Neural cell (in vitro differentiated cells): ENCODE measurements around the gene CAPN8. TPM values are rescaled to one million over a fixed set of nuclear protein-coding genes. Genes with fewer than 3 reads are reported as not detected.

Experiments used
- H2AFZ ChIP-seq: fragments of 200-600, 300-800 bp; sonication (generic), shearing (Covaris generic); 2 replicates; pipeline ENCODE4 v1.6.0; 2014; ENCODE audit warnings: low read depth, mild to moderate bottlenecking, antibody characterized with exemption, low read length, moderate library complexity
- H3F3A ChIP-seq: fragments of 200-600 bp; shearing (Covaris generic); 2 replicates; pipeline ENCODE4 v1.6.1; 2016; ENCODE audit warnings: mild to moderate bottlenecking, moderate library complexity, mixed read lengths, antibody characterized with exemption, low read length; ENCODE audit not compliant: insufficient read depth, poor library complexity, severe bottlenecking
- H3K27ac ChIP-seq: fragments of 200-600, 300-800 bp; sonication (generic), shearing (Covaris generic); 2 replicates; pipeline ENCODE4 v1.5.1; 2014; ENCODE audit warnings: mild to moderate bottlenecking, low read length, moderate library complexity
- H3K27me3 ChIP-seq: fragments of 300-800, 200-600 bp; sonication (generic), shearing (Covaris generic); 2 replicates; pipeline ENCODE4 v1.6.0; 2014; ENCODE audit warnings: mild to moderate bottlenecking, low read depth, low read length, moderate library complexity; ENCODE audit not compliant: insufficient read depth
- H3K36me3 ChIP-seq: fragments of 300-800, 200-600 bp; sonication (generic), shearing (Covaris generic); 2 replicates; pipeline ENCODE4 v1.5.1; 2014; ENCODE audit warnings: mild to moderate bottlenecking, antibody characterized with exemption, low read length, moderate library complexity; ENCODE audit not compliant: insufficient read depth
- H3K4me2 ChIP-seq: fragments of 300-800, 200-600 bp; sonication (generic), shearing (Covaris generic); 2 replicates; pipeline ENCODE4 v1.6.0; 2014; ENCODE audit warnings: mild to moderate bottlenecking, low read length
- H3K4me3 ChIP-seq: fragments of 300-800, 200-600 bp; sonication (generic), shearing (Covaris generic); 2 replicates; pipeline ENCODE4 v1.5.1; 2014; ENCODE audit warnings: mild to moderate bottlenecking, low read length, moderate library complexity
- H3K79me2 ChIP-seq: fragments of 200-600 bp; shearing (Covaris generic); replicated peaks from 2 replicates; pipeline ENCODE4 v1.6.0; 2014; ENCODE audit warnings: mild to moderate bottlenecking, low read length, moderate library complexity; ENCODE audit not compliant: insufficient read depth
- H3K9ac ChIP-seq: fragments of 300-800, 200-600 bp; sonication (generic), shearing (Covaris generic); 2 replicates; pipeline ENCODE4 v1.6.1; 2016; ENCODE audit warnings: mild to moderate bottlenecking, low read length, mixed read lengths
- H3K9me2 ChIP-seq: fragments of 200-600 bp; shearing (Covaris generic); 2 replicates; pipeline ENCODE4 v1.6.1; 2016; ENCODE audit warnings: mild to moderate bottlenecking, low read length, mixed read lengths; ENCODE audit not compliant: insufficient read depth
- H3K9me3 ChIP-seq: fragments of 200-600, 300-800 bp; sonication (generic), shearing (Covaris generic); 2 replicates; pipeline ENCODE4 v1.6.1; 2016; ENCODE audit warnings: mild to moderate bottlenecking, mixed run types, low read length, moderate library complexity, mixed read lengths
- H4K20me1 ChIP-seq: fragments of 200-600 bp; shearing (Covaris generic); 2 replicates; pipeline ENCODE4 v1.6.1; 2016; ENCODE audit warnings: mild to moderate bottlenecking, mixed run types; ENCODE audit not compliant: insufficient read depth
- CTCF ChIP-seq: fragments of 450-650 bp; IDR thresholded peaks from 2 replicates; pipeline ENCODE4 v1.5.1; 2014; ENCODE audit warnings: antibody characterized with exemption, mild to moderate bottlenecking, moderate library complexity; ENCODE audit not compliant: poor library complexity, severe bottlenecking
- EP300 ChIP-seq: fragments of 450-650 bp; conservative IDR thresholded peaks from 2 replicates; pipeline ENCODE4 v1.6.1; 2014; ENCODE audit warnings: antibody characterized with exemption, mild to moderate bottlenecking, moderate library complexity; ENCODE audit not compliant: poor library complexity, severe bottlenecking
- EZH2 ChIP-seq: fragments of 200-600, 300-800 bp; shearing (Covaris generic), sonication (generic); IDR thresholded peaks from 2 replicates; pipeline ENCODE4 v1.6.1; 2014; ENCODE audit warnings: antibody characterized with exemption, low read length, borderline replicate concordance, mild to moderate bottlenecking; ENCODE audit not compliant: insufficient read depth, poor library complexity, severe bottlenecking
- MXI1 ChIP-seq: fragments of 450-650 bp; conservative IDR thresholded peaks from 2 replicates; pipeline ENCODE4 v1.6.1; 2014; ENCODE audit warnings: antibody characterized with exemption, mild to moderate bottlenecking; ENCODE audit not compliant: poor library complexity, severe bottlenecking
- POLR2AphosphoS5 ChIP-seq: IDR thresholded peaks from 2 replicates; pipeline ENCODE4 v1.6.1; 2012
- RAD21 ChIP-seq: fragments of 450-650 bp; conservative IDR thresholded peaks from 2 replicates; pipeline ENCODE4 v1.6.1; 2014; ENCODE audit warnings: antibody characterized with exemption, mild to moderate bottlenecking, moderate library complexity
- SMC3 ChIP-seq: fragments of 450-650 bp; conservative IDR thresholded peaks from 2 replicates; pipeline ENCODE4 v1.6.1; 2014; ENCODE audit warnings: antibody characterized with exemption, mild to moderate bottlenecking, moderate library complexity; ENCODE audit not compliant: poor library complexity
- TAF1 ChIP-seq: IDR thresholded peaks from 2 replicates; pipeline ENCODE4 v1.6.1; 2012; ENCODE audit warnings: low read depth
- polyA plus RNA-seq: library from polyadenylated mRNA; depleted of rRNA; stranded (reverse); fragments of >200 nt; gene quantifications from 2 replicates; pipeline ENCODE4 v1.2.3, GENCODE V29; 2014
- TF ChIP-seq, protein P1 (sequence below): IDR thresholded peaks from 2 replicates; pipeline ENCODE4 v1.6.1; 2012; ENCODE audit warnings: borderline replicate concordance

CAPN8 gene
- polyA plus RNA-seq, 1 donor from 2014 or later: not detected

DNA sequence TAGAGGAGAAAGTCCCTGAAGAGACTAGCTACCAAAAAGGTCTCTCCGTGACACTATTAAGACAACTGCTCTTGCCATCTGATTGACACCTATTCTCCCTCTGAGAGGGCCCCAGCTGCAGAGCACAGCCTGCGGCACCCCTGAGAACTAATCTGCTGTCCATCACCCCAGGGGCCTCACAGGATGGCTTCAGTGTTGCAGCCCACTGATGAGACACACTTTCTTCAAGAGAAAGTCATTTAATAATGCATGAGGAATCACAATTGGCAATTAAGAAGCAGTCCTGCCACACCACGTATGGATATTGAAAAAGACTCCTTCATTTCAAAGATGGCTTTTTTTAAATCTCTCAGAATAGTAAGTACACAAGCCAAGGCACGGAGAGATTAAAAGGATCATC is 48.9 kb downstream of the CAPN8 start:
- Histone ChIP-seq H4K20me1 (no peaks in the 10 kb centered on the region), H3K9me3 (peaks cover 1% of the 10 kb centered on the region), H3F3A (no peaks in the 10 kb centered on the region), H3K9me2 (no peaks in the 10 kb centered on the region), H3K36me3 (no peaks in the 10 kb centered on the region), H3K27me3 (no peaks in the 10 kb centered on the region), H3K79me2 (no peaks in the 10 kb centered on the region), H3K9ac (no peak overlapping the region), H3K4me2 (no peak overlapping the region), H3K4me3 (no peak overlapping the region), H3K27ac (no peak overlapping the region), H2AFZ (no peak overlapping the region)
- no peak for TF ChIP-seq RAD21
- no peak for TF ChIP-seq CTCF
- no peak for TF ChIP-seq EP300
- TF ChIP-seq, protein P1, sequence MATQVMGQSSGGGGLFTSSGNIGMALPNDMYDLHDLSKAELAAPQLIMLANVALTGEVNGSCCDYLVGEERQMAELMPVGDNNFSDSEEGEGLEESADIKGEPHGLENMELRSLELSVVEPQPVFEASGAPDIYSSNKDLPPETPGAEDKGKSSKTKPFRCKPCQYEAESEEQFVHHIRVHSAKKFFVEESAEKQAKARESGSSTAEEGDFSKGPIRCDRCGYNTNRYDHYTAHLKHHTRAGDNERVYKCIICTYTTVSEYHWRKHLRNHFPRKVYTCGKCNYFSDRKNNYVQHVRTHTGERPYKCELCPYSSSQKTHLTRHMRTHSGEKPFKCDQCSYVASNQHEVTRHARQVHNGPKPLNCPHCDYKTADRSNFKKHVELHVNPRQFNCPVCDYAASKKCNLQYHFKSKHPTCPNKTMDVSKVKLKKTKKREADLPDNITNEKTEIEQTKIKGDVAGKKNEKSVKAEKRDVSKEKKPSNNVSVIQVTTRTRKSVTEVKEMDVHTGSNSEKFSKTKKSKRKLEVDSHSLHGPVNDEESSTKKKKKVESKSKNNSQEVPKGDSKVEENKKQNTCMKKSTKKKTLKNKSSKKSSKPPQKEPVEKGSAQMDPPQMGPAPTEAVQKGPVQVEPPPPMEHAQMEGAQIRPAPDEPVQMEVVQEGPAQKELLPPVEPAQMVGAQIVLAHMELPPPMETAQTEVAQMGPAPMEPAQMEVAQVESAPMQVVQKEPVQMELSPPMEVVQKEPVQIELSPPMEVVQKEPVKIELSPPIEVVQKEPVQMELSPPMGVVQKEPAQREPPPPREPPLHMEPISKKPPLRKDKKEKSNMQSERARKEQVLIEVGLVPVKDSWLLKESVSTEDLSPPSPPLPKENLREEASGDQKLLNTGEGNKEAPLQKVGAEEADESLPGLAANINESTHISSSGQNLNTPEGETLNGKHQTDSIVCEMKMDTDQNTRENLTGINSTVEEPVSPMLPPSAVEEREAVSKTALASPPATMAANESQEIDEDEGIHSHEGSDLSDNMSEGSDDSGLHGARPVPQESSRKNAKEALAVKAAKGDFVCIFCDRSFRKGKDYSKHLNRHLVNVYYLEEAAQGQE: no peak
- TF ChIP-seq POLR2AphosphoS5: no peak
- no peak for TF ChIP-seq EZH2
- no peak for TF ChIP-seq MXI1
- no peak for TF ChIP-seq TAF1
- TF ChIP-seq SMC3: no peak

DNA sequence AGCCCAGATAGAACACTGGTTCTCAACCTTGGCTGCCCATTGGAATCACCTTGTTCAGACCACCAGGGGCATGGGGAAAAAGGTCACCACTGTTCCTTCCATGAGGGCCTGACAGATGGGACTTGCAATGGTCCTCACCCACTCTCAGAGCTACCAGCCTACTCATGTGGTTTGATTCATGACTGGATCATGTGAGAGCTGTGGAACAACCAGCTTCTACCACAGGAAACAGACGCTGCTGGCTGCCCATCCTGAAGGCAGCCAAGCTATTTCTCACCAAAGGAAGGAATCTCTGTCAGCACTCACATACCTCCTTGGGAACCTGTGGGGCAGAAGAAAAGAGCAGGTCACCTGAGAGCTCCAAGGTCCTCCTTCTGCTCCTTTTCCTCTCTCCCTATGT is 53.6 kb downstream of the CAPN8 start:
- H3F3A ChIP-seq: no peaks in the 10 kb centered on the region
- H3K36me3 ChIP-seq: no peaks in the 10 kb centered on the region
- no peak overlapping the region for H3K27ac ChIP-seq
- H3K79me2 ChIP-seq: no peaks in the 10 kb centered on the region
- peaks cover 4% of the 10 kb centered on the region for H3K9me3 ChIP-seq
- no peak for TF ChIP-seq SMC3
- TF ChIP-seq RAD21: no peak
- TF ChIP-seq EZH2: no peak
- no peak for TF ChIP-seq TAF1
- TF ChIP-seq POLR2AphosphoS5: no peak
- TF ChIP-seq CTCF: no peak
- TF ChIP-seq, protein P1: no peak
- no peak for TF ChIP-seq MXI1
- no peak for TF ChIP-seq EP300
- H3K9ac ChIP-seq: no peak overlapping the region
- no peak overlapping the region for H2AFZ ChIP-seq
- no peaks in the 10 kb centered on the region for H3K27me3 ChIP-seq
- H3K9me2 ChIP-seq: no peaks in the 10 kb centered on the region
- H3K4me3 ChIP-seq: no peak overlapping the region
- no peak overlapping the region for H3K4me2 ChIP-seq
- no peaks in the 10 kb centered on the region for H4K20me1 ChIP-seq
